ENCODE data around the gene UGT1A9. TPM values are rescaled to one million over a fixed set of nuclear protein-coding genes. Genes with fewer than 3 reads are reported as not detected.

The UGT1A9 gene
- total RNA-seq, 1 donor from 2014 or later: not detected

DNA sequence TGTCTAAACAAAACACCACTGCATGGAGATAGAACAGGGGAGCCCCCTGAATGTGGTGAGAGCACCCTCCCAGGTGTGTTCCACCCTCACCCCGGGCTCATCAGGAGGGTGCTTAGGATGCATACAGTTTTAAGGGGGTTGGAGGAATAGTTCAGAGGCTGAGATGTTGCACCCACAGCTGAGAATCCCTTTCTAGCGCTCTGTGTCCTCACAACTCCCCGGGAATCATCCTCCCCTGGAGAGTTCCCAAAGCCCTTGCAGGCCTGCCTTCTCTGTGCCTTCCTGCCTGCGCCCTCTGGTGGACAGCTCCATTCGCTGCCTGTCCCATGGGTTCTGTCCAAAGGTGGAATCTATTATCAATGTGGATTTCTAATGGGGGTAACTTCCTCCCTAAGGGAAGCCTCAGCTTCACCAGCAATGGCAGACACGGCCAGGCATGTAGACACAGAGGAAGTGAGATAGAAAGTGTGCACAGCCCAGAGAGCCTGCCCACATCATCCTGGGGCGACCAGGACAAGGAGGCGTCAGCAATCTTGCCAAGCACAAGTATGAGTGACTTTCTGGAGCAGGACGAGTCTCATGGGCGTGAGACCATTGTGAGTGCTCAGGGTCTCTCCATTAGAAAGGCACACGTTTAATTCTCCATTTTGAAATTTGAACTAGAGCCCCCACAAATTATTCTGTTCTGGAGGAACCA is 39.8 kb downstream of the UGT1A9 start:
- H3K4me1 Mint-ChIP-seq: peaks cover 4% of the 10 kb centered on the region
- ATAC-seq (ENCODE audit: low read depth) (peak; percentile 66), DNase-seq (peak; percentile 55)
- POLR2A ChIA-PET: interaction anchor here (0.6 kb wide), 1 partner anchor 425 kb away, joined by 3 read pairs; no protein-coding TSS in a partner anchor
- no peaks in the 10 kb centered on the region for H3K9me3 Mint-ChIP-seq
- no peaks in the 10 kb centered on the region for H3K36me3 Mint-ChIP-seq (ENCODE audit: low read depth)
- H3K4me3 Mint-ChIP-seq: no peak overlapping the region
- TF ChIP-seq, protein P1, sequence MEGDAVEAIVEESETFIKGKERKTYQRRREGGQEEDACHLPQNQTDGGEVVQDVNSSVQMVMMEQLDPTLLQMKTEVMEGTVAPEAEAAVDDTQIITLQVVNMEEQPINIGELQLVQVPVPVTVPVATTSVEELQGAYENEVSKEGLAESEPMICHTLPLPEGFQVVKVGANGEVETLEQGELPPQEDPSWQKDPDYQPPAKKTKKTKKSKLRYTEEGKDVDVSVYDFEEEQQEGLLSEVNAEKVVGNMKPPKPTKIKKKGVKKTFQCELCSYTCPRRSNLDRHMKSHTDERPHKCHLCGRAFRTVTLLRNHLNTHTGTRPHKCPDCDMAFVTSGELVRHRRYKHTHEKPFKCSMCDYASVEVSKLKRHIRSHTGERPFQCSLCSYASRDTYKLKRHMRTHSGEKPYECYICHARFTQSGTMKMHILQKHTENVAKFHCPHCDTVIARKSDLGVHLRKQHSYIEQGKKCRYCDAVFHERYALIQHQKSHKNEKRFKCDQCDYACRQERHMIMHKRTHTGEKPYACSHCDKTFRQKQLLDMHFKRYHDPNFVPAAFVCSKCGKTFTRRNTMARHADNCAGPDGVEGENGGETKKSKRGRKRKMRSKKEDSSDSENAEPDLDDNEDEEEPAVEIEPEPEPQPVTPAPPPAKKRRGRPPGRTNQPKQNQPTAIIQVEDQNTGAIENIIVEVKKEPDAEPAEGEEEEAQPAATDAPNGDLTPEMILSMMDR (IDR thresholded peaks at IDR 0.05): peak; percentile 75
- intact Hi-C loops (cut with micrococcal nuclease): loop anchor here (1.0 to 5.0 kb wide), 4 partner anchors 214 to 1104 kb away; no protein-coding TSS in a partner anchor
- CTCF ChIA-PET: interaction anchor here (1.1 to 2.1 kb wide), 4 partner anchors 13 to 307 kb away, joined by 3 to 8 read pairs (median 4); no protein-coding TSS in a partner anchor
- peaks cover 32% of the 10 kb centered on the region for H3K27me3 Mint-ChIP-seq
- H3K27ac Mint-ChIP-seq: no peak overlapping the region

DNA sequence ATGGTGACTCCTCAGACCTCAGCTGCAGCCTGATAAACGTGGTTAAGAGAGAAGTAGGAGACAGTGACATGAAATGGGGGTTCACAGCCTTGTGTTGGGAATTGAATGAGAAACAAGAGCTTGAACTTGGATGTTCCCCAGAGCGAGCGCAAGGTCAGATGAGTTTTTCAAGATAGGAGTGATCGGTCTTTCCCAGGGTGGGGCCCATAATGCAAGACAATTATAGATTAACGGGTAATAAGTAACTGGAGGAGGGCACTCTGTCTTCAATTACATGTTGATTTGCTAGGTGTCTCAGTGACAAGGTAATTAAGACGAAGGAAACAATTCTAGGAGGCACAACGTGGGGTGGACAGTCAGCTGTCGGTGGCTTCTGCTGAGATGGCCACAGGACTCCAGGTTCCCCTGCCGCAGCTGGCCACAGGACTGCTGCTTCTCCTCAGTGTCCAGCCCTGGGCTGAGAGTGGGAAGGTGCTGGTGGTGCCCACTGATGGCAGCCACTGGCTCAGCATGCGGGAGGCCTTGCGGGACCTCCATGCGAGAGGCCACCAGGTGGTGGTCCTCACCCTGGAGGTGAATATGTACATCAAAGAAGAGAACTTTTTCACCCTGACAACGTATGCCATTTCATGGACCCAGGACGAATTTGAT is 41.0 kb downstream of the UGT1A9 start, which contains the start of gene UGT1A5:
TSS of gene UGT1A5 (plus strand) at position 297 of the 651 bp plus-strand sequence. CDS start at position 382, 85 bp downstream.
- no peaks in the 10 kb centered on the region for H3K9me3 Mint-ChIP-seq
- ATAC-seq (ENCODE audit: low read depth) (no peak), DNase-seq (no peak)
- H3K36me3 Mint-ChIP-seq (ENCODE audit: low read depth): no peaks in the 10 kb centered on the region
- no peak within 1 kb of the TSS for H3K4me3 Mint-ChIP-seq
- TF ChIP-seq, protein P1 (IDR thresholded peaks at IDR 0.05): no peak
- POLR2A ChIA-PET: no interaction called here
- no peak within 1 kb of the TSS for H3K27ac Mint-ChIP-seq
- CTCF ChIA-PET: interaction anchor here (0.8 to 2.1 kb wide), 3 partner anchors 13 to 309 kb away, joined by 3 to 8 read pairs (median 3); no protein-coding TSS in a partner anchor
- peaks cover 26% of the 10 kb centered on the region for H3K27me3 Mint-ChIP-seq
- intact Hi-C loops (cut with micrococcal nuclease): loop anchor here (5.0 kb wide), 2 partner anchors 215 to 1105 kb away; no protein-coding TSS in a partner anchor
- peaks cover 4% of the 10 kb centered on the region for H3K4me1 Mint-ChIP-seq

DNA sequence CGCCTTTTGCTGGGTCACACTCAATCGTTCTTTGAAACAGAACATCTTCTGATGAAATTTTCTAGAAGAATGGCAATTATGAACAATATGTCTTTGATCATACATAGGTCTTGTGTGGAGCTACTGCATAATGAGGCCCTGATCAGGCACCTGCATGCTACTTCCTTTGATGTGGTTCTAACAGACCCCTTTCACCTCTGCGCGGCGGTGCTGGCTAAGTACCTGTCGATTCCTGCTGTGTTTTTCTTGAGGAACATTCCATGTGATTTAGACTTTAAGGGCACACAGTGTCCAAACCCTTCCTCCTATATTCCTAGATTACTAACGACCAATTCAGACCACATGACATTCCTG is 41.5 kb downstream of the UGT1A9 start:
- CTCF ChIA-PET: no interaction called here
- TF ChIP-seq, protein P1 (IDR thresholded peaks at IDR 0.05): no peak
- Mint-ChIP-seq H3K9me3 (no peaks in the 10 kb centered on the region), H3K4me3 (no peak overlapping the region), H3K27me3 (peaks cover 26% of the 10 kb centered on the region), H3K27ac (no peak overlapping the region), H3K4me1 (peaks cover 4% of the 10 kb centered on the region), H3K36me3 (ENCODE audit: low read depth) (no peaks in the 10 kb centered on the region)
- intact Hi-C loops (cut with micrococcal nuclease): loop anchor here (5.0 kb wide), 2 partner anchors 216 to 1106 kb away; no protein-coding TSS in a partner anchor
- ATAC-seq (ENCODE audit: low read depth) (no peak), DNase-seq (no peak)
- POLR2A ChIA-PET: no interaction called here

DNA sequence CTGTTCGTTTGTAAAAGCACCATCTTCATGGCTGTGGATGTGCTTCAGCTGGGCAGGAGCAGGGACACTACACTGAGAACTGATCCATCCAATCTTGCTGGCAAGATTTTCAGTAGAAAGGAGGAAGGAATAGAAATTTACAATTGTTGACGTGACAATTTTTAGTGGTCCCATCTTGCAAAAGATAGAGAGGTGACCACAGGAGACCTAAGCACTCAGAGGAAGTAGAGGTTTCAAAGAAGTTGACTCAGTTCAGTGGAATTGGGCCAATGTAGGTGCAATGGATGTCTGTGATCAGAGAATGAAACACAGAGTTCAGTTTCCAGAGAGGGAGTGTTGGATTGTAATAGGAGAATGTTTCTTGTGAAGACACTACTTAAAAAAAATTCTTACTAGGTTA is 42.4 kb downstream of the UGT1A9 start:
- peaks cover 4% of the 10 kb centered on the region for H3K4me1 Mint-ChIP-seq
- H3K27ac Mint-ChIP-seq: no peak overlapping the region
- H3K9me3 Mint-ChIP-seq: no peaks in the 10 kb centered on the region
- peaks cover 25% of the 10 kb centered on the region for H3K27me3 Mint-ChIP-seq
- H3K4me3 Mint-ChIP-seq: no peak overlapping the region
- intact Hi-C loops (cut with micrococcal nuclease): loop anchor here (5.0 kb wide), 2 partner anchors 217 to 1107 kb away; no protein-coding TSS in a partner anchor
- TF ChIP-seq, protein P1 (IDR thresholded peaks at IDR 0.05): no peak
- no peak for DNase-seq
- H3K36me3 Mint-ChIP-seq (ENCODE audit: low read depth): no peaks in the 10 kb centered on the region
- ChIA-PET POLR2A (no interaction called here), CTCF (no interaction called here)
- no peak for ATAC-seq (ENCODE audit: low read depth)

DNA sequence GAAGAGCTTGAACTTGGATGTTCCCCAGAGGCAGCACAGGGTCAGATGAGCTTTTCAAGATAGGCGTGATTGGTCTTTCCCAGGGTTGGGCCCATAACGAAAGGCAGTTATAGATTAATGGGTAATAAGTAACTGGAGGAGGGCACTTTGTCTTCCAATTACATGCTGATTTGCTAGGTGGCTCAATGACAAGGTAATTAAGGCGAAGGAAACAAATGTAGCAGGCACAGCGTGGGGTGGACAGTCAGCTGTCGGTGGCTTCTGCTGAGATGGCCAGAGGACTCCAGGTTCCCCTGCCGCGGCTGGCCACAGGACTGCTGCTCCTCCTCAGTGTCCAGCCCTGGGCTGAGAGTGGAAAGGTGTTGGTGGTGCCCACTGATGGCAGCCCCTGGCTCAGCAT is 46.9 kb downstream of the UGT1A9 start, which contains the start of gene UGT1A4:
TSS of gene UGT1A4 (plus strand) at position 185 of the 400 bp plus-strand sequence. CDS start at position 270, 85 bp downstream.
- H3K36me3 Mint-ChIP-seq (ENCODE audit: low read depth): no peaks in the 10 kb centered on the region
- H3K4me3 Mint-ChIP-seq: no peak within 1 kb of the TSS
- ATAC-seq (ENCODE audit: low read depth) (no peak), DNase-seq (no peak)
- POLR2A ChIA-PET: no interaction called here
- no peak within 1 kb of the TSS for H3K27ac Mint-ChIP-seq
- TF ChIP-seq, protein P1 (IDR thresholded peaks at IDR 0.05): no peak
- H3K9me3 Mint-ChIP-seq: no peaks in the 10 kb centered on the region
- CTCF ChIA-PET: no interaction called here
- no peaks in the 10 kb centered on the region for H3K4me1 Mint-ChIP-seq
- H3K27me3 Mint-ChIP-seq: peaks cover 23% of the 10 kb centered on the region
- intact Hi-C loops (cut with micrococcal nuclease): no loop called here

All from activated B cell treated with CpG ODN at 0.5 μM for 24 hours (primary cell).